Uterus (tissue), 4 donors: ENCODE data around the gene MIA3. TPM values are rescaled to one million over a fixed set of nuclear protein-coding genes. Genes with fewer than 3 reads are reported as not detected.
"Not testable (repeated sequence)": the region's sequence is repeated elsewhere in the genome, so short reads cannot be mapped to it uniquely, and the experiment has no call there.

ENCODE experiments used
- DNase-seq, 2 donors: peaks; one replicate each; pipeline ENCODE4 v3.0.0-alpha.2; 2019 to 2020
- H3K27ac ChIP-seq, 2 donors: fragments of 200-600 bp; sonication (generic); 1 replicate in 1 of 2; 2 replicates in 1 of 2; pipeline ENCODE4 v1.5.1; 2016 to 2018
- H3K27me3 ChIP-seq, 2 donors: fragments of 200-600 bp; sonication (generic); one replicate each; pipeline ENCODE4 v1.5.1; 2018 to 2019; ENCODE audit warnings: control low read depth in 1 of 2
- H3K36me3 ChIP-seq, 2 donors: fragments of 200-600 bp; sonication (generic); one replicate each; pipeline ENCODE4 v1.5.1; 2019; ENCODE audit warnings: control low read depth in 1 of 2
- H3K4me1 ChIP-seq, 2 donors: fragments of 200-600 bp; sonication (generic); one replicate each; pipeline ENCODE4 v1.5.1; 2018 to 2019; ENCODE audit warnings: control low read depth in 1 of 2
- H3K4me3 ChIP-seq, 2 donors: fragments of 200-600 bp; sonication (generic); 1 replicate in 1 of 2; 2 replicates in 1 of 2; pipeline ENCODE4 v1.5.1; 2018 to 2019; ENCODE audit warnings: mild to moderate bottlenecking in 1 of 2
- H3K9me3 ChIP-seq, 2 donors: fragments of 200-600 bp; sonication (generic); one replicate each; pipeline ENCODE4 v1.5.1; 2019; ENCODE audit warnings: control low read depth in 1 of 2
- POLR2A ChIP-seq, 2 donors: fragments of 450-650 bp; IDR thresholded peaks; one replicate each; pipeline ENCODE4 v1.6.1; 2016; ENCODE audit warnings: antibody characterized with exemption in 2 of 2, mild to moderate bottlenecking in 1 of 2, moderate library complexity in 1 of 2
- intact Hi-C: fragments of 100-400 bp; cut with DNase I; formaldehyde crosslinking; loops from one replicate; pipeline ENCODE4 v1.15.1; 2023; ENCODE audit warnings: low total_unique reads
- total RNA-seq, 4 donors: library from RNA; depleted of rRNA in 3 of 4; stranded (reverse); fragments of >200 nt in 3 of 4; gene quantifications; one replicate each; pipeline versions ENCODE4 v1.1.0 to v1.2.4, GENCODE V29; 2014 to 2023
- TF ChIP-seq, protein P1 (sequence below), 4 experiments: fragments of 200-600 bp in 2 of 4; fragments of 450-650 bp in 2 of 4; sonication (generic) in 2 of 4; IDR thresholded peaks; one replicate each; pipeline ENCODE4 v1.5.1; 2016 to 2019; ENCODE audit warnings: antibody characterized with exemption in 4 of 4, mild to moderate bottlenecking in 2 of 4, moderate library complexity in 1 of 4
- donor health status: DM: yes; HTN: yes; CAD: no.

MIA3 gene
- total RNA-seq, 4 donors from 2014 or later = 27.4 to 82.3 (median 55.7) TPM

DNA sequence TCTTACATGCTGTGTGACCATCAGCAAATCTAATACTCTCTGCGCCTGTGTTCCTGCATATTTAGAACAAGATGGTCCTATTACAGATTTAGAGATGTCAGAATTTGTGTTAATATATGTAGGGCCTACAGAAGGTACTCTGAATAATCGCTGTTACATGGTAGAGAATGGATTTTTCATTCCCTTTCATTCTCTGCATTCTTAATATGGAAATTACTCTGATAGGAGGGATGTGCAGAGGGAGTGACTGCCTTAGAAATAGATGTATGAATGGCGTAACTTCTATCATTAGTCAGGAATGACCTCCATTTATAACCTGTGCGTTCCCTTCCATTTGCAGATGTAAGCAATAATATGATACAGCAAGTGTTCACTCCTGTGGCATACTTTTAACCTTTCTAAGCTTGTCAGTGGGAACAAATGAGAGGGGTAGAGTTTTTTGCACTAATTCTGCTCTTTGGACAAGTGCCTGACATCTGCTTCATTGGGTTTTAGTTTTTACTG lies 45.6 kb downstream of the MIA3 start:
- DNase-seq = no peak
- TF ChIP-seq, protein P1, sequence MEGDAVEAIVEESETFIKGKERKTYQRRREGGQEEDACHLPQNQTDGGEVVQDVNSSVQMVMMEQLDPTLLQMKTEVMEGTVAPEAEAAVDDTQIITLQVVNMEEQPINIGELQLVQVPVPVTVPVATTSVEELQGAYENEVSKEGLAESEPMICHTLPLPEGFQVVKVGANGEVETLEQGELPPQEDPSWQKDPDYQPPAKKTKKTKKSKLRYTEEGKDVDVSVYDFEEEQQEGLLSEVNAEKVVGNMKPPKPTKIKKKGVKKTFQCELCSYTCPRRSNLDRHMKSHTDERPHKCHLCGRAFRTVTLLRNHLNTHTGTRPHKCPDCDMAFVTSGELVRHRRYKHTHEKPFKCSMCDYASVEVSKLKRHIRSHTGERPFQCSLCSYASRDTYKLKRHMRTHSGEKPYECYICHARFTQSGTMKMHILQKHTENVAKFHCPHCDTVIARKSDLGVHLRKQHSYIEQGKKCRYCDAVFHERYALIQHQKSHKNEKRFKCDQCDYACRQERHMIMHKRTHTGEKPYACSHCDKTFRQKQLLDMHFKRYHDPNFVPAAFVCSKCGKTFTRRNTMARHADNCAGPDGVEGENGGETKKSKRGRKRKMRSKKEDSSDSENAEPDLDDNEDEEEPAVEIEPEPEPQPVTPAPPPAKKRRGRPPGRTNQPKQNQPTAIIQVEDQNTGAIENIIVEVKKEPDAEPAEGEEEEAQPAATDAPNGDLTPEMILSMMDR (IDR thresholded peaks at IDR 0.05) = no peak
- TF ChIP-seq POLR2A (IDR thresholded peaks at IDR 0.05) = no peak
- H3K27me3 ChIP-seq = no peaks in the 10 kb centered on the region
- H3K4me1 ChIP-seq = no peaks in the 10 kb centered on the region
- intact Hi-C loops = no loop called here
- H3K27ac ChIP-seq = no peak overlapping the region
- H3K36me3 ChIP-seq = no peaks in the 10 kb centered on the region
- no peaks in the 10 kb centered on the region for H3K9me3 ChIP-seq
- no peak overlapping the region for H3K4me3 ChIP-seq

- no peak overlapping the region for H3K27ac ChIP-seq
- H3K4me3 ChIP-seq = no peak overlapping the region
- no peaks in the 10 kb centered on the region for H3K36me3 ChIP-seq
- no peaks in the 10 kb centered on the region for H3K4me1 ChIP-seq
- no peaks in the 10 kb centered on the region for H3K9me3 ChIP-seq
- TF ChIP-seq, protein P1 (IDR thresholded peaks at IDR 0.05) = no peak
- no peak for TF ChIP-seq POLR2A (IDR thresholded peaks at IDR 0.05)
- no peak for DNase-seq
- intact Hi-C loops = no loop called here
- no peaks in the 10 kb centered on the region for H3K27me3 ChIP-seq
These were observed 48.1 kb downstream of the MIA3 start for GRCh38 chr1:222665964-222666363.

- H3K27ac ChIP-seq, H3K4me3 ChIP-seq, DNase-seq, H3K27me3 ChIP-seq, H3K36me3 ChIP-seq, H3K9me3 ChIP-seq, intact Hi-C loops, H3K4me1 ChIP-seq: not testable (repeated sequence)
These were observed 50.3 kb downstream of the MIA3 start for GRCh38 chr1:222668184-222668583.

DNA sequence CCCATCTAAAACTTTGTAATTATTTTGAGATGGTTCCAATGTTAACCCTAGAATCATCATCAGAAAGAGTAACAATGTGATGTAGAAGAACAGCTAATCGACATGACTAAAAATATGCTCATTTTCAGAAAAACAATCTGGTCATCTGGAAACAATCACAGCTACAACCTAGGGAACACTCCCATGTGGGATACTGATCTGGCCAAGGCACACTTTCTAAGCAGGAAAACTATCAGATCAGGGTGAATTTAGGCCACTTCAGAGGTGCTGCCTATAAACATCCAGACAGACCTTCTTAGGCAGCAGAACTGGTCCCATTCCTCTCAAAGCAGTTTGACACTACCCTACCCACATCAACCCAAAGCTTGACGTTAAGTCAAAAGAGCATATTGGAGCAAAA lies 51.2 kb downstream of the MIA3 start:
- not testable (repeated sequence) for H3K4me3 ChIP-seq, H3K36me3 ChIP-seq

DNA sequence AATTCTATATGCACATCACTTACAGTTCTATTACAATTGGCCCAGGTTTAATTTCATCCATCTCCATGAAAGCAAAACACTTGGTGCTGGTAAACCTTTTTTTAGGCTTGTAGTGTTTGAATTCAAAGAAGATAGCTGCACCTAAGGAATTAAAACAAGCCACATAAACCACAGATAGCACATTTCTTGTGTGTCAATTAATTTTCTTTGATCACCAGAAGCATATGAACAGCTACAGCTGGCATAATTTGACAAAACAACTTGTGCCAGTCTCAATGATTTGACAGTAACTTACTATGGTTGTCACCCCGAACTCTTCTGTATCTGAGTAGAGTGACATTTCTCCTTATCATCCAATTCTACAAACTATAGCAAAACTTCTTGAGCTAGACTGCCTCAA lies 52.2 kb downstream of the MIA3 start:
- no peak overlapping the region for H3K27ac ChIP-seq

More for the DNA sequence above, 51.2 kb downstream of the MIA3 start:
- H3K4me1 ChIP-seq, H3K27me3 ChIP-seq, DNase-seq, H3K9me3 ChIP-seq, H3K27ac ChIP-seq, intact Hi-C loops: not testable (repeated sequence)

DNA sequence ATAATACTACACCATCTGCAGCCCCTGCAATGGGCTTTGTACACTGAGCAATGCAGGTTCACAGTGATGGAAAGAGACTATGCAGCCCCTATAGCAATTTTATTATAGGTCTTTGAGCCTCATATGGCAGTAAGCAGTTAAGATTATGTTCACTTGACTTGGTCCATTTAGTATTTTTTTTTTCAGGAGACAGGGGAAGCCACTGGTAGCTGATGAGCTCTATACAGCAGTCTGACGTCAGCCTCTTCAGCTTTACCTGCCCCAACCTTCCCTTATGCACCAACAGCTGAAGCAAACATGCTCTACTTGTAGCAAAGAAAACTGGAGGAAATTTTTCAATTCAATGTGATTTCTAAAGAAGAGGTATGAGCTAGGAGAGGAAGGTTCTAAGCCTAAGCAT lies 62.2 kb downstream of the MIA3 start:
- intact Hi-C loops = no loop called here
- no peaks in the 10 kb centered on the region for H3K4me1 ChIP-seq
- H3K27ac ChIP-seq = no peak overlapping the region
- H3K9me3 ChIP-seq = no peaks in the 10 kb centered on the region
- H3K36me3 ChIP-seq = no peaks in the 10 kb centered on the region
- TF ChIP-seq, protein P1 (IDR thresholded peaks at IDR 0.05) = no peak
- no peak for TF ChIP-seq POLR2A (IDR thresholded peaks at IDR 0.05)
- H3K4me3 ChIP-seq = no peak overlapping the region
- DNase-seq = no peak
- no peaks in the 10 kb centered on the region for H3K27me3 ChIP-seq

More for the DNA sequence above, 52.2 kb downstream of the MIA3 start:
- Histone ChIP-seq H3K9me3 (no peaks in the 10 kb centered on the region), H3K4me3 (no peak overlapping the region), H3K27me3 (no peaks in the 10 kb centered on the region), H3K4me1 (no peaks in the 10 kb centered on the region), H3K36me3 (no peaks in the 10 kb centered on the region)
- TF ChIP-seq, protein P1 (IDR thresholded peaks at IDR 0.05) = no peak
- no peak for TF ChIP-seq POLR2A (IDR thresholded peaks at IDR 0.05)
- no peak for DNase-seq
- intact Hi-C loops = no loop called here
